ENCODE measurements around the gene COA3. TPM values are rescaled to one million over a fixed set of nuclear protein-coding genes. Genes with fewer than 3 reads are reported as not detected.

COA3 gene
- total RNA-seq, 1 donor from 2014 or later: 89.4 TPM

- Histone ChIP-seq H3K9me3 (no peaks in the 10 kb centered on the region), H3K27ac (no peak overlapping the region), H3K27me3 (no peaks in the 10 kb centered on the region), H3K36me3 (peaks cover 0 to 9% of the 10 kb centered on the region in 2 donors), H3K4me1 (no peaks in the 10 kb centered on the region), H3K4me3 (no peak overlapping the region)
- DNase-seq (ENCODE audit: extremely low spot score in 2 of 2): no peak
- no peak for TF ChIP-seq POLR2A (IDR thresholded peaks at IDR 0.05)
- TF ChIP-seq POLR2AphosphoS5 (IDR thresholded peaks at IDR 0.05; ENCODE audit: insufficient read depth in 1 of 2, low read depth in 1 of 2): no peak
- TF ChIP-seq CTCF (IDR thresholded peaks at IDR 0.05): no peak
- intact Hi-C loops (cut with DNase I): no loop called here
Observed at GRCh38 chr17:42804918-42805367, 6.4 kb upstream of the COA3 start.

GRCh38 chr17:42803074-42803883 lies 4.8 kb upstream of the COA3 start:
- Histone ChIP-seq H3K4me1 (peaks cover 5% of the 10 kb centered on the region), H3K27me3 (no peaks in the 10 kb centered on the region), H3K36me3 (no peaks in the 10 kb centered on the region), H3K9me3 (no peaks in the 10 kb centered on the region), H3K27ac (no peak overlapping the region), H3K4me3 (no peak overlapping the region)
- intact Hi-C loops (cut with DNase I): no loop called here
- no peak for TF ChIP-seq POLR2AphosphoS5 (IDR thresholded peaks at IDR 0.05; ENCODE audit: insufficient read depth in 1 of 2, low read depth in 1 of 2)
- DNase-seq (ENCODE audit: extremely low spot score in 2 of 2): no peak

GRCh38 chr17:42798011-42798382 lies 507 bp downstream of the COA3 start:
- intact Hi-C loops (cut with DNase I): no loop called here
- H3K4me3 ChIP-seq: peak overlapping the region; percentile 74 to 83
- TF ChIP-seq POLR2AphosphoS5 (IDR thresholded peaks at IDR 0.05; ENCODE audit: insufficient read depth in 1 of 2, low read depth in 1 of 2): no peak
- no peak for TF ChIP-seq CTCF (IDR thresholded peaks at IDR 0.05)
- TF ChIP-seq POLR2A (IDR thresholded peaks at IDR 0.05): no peak
- peak overlapping the region; percentile 74 for H3K27ac ChIP-seq
- H3K9me3 ChIP-seq: no peaks in the 10 kb centered on the region
- no peak for DNase-seq (ENCODE audit: extremely low spot score in 2 of 2)
- H3K36me3 ChIP-seq: peaks cover 0 to 6% of the 10 kb centered on the region in 2 donors
- H3K27me3 ChIP-seq: no peaks in the 10 kb centered on the region
- peaks cover 31% of the 10 kb centered on the region for H3K4me1 ChIP-seq

DNA sequence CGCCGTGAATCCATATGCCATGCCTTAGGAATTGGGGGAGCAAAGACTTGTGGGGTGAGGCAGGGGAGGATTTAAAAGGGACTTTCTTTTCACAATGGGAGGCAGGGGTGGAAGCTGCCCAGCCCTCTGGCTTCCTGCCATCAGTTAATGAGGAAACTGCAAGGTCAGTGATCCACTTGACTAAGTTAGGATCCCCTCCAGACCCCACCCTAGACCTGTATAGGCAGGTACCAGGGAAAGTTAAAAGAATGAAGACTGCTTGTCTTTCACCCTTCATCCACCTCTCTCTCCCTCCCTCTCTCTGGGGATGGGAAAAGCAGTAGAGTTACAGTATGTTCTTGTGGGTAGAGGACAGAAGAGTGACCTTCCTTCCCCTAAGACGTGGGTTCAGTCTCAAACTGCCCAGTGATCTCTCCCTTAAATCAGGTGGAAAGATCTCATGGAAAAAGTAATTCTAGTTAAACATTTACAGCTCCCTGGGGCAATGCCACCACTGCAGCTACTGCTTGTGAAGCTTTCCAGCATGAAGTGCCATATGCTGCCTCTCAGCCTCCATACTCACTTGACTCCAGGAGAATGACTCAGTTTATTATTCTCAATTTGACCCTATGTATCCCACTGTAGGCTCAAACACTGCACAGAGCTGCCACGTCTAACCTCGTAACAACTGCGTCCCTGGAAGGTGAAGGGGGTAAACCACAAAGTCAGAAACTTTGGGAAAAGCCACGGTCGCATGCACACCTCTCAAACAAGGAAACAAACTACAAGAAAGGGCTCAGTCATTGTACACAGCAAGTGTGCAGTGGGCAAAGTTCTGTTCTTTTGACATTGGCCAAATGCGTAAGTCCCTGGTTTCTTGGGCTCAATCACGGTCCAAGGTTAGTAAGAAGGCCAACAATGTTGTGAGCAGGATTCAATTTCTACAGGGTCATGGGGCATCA lies 1.2 kb downstream of the COA3 start:
- Histone ChIP-seq H3K4me3 (peak overlapping the region; percentile 74 to 83), H3K27me3 (no peaks in the 10 kb centered on the region), H3K4me1 (peaks cover 31% of the 10 kb centered on the region), H3K9me3 (no peaks in the 10 kb centered on the region), H3K27ac (peak overlapping the region; percentile 74), H3K36me3 (peaks cover 0 to 6% of the 10 kb centered on the region in 2 donors)
- no peak for TF ChIP-seq POLR2AphosphoS5 (IDR thresholded peaks at IDR 0.05; ENCODE audit: insufficient read depth in 1 of 2, low read depth in 1 of 2)
- TF ChIP-seq CTCF (IDR thresholded peaks at IDR 0.05): no peak
- no peak for TF ChIP-seq POLR2A (IDR thresholded peaks at IDR 0.05)
- intact Hi-C loops (cut with DNase I): no loop called here
- DNase-seq (ENCODE audit: extremely low spot score in 2 of 2): no peak

DNA sequence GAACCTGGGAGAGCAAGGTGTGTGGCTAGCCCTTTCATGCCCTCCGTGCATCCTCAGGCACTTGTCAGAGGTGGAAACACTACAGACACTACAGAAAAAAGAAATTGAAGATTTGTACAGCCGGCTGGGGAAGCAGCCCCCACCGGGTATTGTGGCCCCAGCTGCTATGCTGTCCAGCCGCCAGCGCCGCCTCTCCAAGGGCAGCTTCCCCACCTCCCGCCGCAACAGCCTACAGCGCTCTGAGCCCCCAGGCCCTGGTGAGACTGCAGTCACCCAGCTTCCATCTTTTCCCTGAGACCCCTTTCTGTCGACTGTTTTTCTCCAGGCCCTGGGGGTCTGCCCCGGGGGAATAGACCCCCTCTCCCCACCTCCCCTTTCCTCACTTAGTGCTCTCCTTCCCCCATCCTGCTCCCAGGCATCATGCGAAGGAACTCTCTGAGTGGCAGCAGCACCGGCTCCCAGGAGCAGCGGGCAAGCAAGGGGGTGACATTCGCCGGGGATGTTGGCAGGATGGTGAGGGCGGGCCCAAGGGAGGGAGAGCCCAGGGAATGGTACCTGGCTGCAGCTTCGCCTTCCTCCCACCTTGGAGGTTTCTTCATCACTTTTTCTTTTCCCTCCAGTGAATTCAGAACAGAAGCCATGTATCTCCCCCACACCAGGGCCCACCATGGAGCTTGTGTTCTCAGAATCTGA lies 2.3 kb downstream of the COA3 start:
- no peak overlapping the region for H3K27ac ChIP-seq
- intact Hi-C loops (cut with DNase I): no loop called here
- DNase-seq (ENCODE audit: extremely low spot score in 2 of 2): no peak
- H3K9me3 ChIP-seq: no peaks in the 10 kb centered on the region
- TF ChIP-seq POLR2AphosphoS5 (IDR thresholded peaks at IDR 0.05; ENCODE audit: insufficient read depth in 1 of 2, low read depth in 1 of 2) (no peak), POLR2A (IDR thresholded peaks at IDR 0.05) (no peak), CTCF (IDR thresholded peaks at IDR 0.05) (no peak)
- H3K27me3 ChIP-seq: no peaks in the 10 kb centered on the region
- peaks cover 0 to 6% of the 10 kb centered on the region in 2 donors for H3K36me3 ChIP-seq
- H3K4me3 ChIP-seq: no peak overlapping the region
- peaks cover 31% of the 10 kb centered on the region for H3K4me1 ChIP-seq

Data from vagina (tissue), 2 donors.